ENCODE measurements around the gene RNF26.
A peak's percentile ranks its signal among the peaks of the same experiment; 100 is the strongest.

The RNF26 gene

GRCh38 chr11:119350302-119350701 is 16.0 kb downstream of the RNF26 start:
- Histone ChIP-seq H3K36me3 (ENCODE audit: control insufficient read depth in 2 of 2, insufficient read depth in 2 of 2, low read length in 2 of 2) (no peaks in the 10 kb centered on the region), H3K9ac (ENCODE audit: low read depth in 1 of 2, low read length in 2 of 2) (no peak overlapping the region), H3K27me3 (ENCODE audit: control insufficient read depth in 2 of 2, insufficient read depth in 2 of 2, low read length in 2 of 2) (peaks cover 1 to 3% of the 10 kb centered on the region in 2 donors), H3K27ac (ENCODE audit: low read depth in 2 of 2, low read length in 2 of 2) (no peak overlapping the region), H3K4me3 (ENCODE audit: low read length in 2 of 2) (no peak overlapping the region), H3K9me3 (ENCODE audit: control insufficient read depth in 2 of 2, low read length in 2 of 2) (no peaks in the 10 kb centered on the region), H3K4me1 (ENCODE audit: control insufficient read depth in 2 of 2, insufficient read depth in 2 of 2, low read length in 2 of 2) (no peaks in the 10 kb centered on the region)

GRCh38 chr11:119351232-119351631 is 16.9 kb downstream of the RNF26 start:
- H3K9me3 ChIP-seq (ENCODE audit: control insufficient read depth in 2 of 2, low read length in 2 of 2): no peaks in the 10 kb centered on the region
- H3K4me3 ChIP-seq (ENCODE audit: low read length in 2 of 2): no peak overlapping the region
- peaks cover 3% of the 10 kb centered on the region in 2 donors for H3K27me3 ChIP-seq (ENCODE audit: control insufficient read depth in 2 of 2, insufficient read depth in 2 of 2, low read length in 2 of 2)
- H3K27ac ChIP-seq (ENCODE audit: low read depth in 2 of 2, low read length in 2 of 2): no peak overlapping the region
- H3K4me1 ChIP-seq (ENCODE audit: control insufficient read depth in 2 of 2, insufficient read depth in 2 of 2, low read length in 2 of 2): no peaks in the 10 kb centered on the region
- no peaks in the 10 kb centered on the region for H3K36me3 ChIP-seq (ENCODE audit: control insufficient read depth in 2 of 2, insufficient read depth in 2 of 2, low read length in 2 of 2)
- H3K9ac ChIP-seq (ENCODE audit: low read depth in 1 of 2, low read length in 2 of 2): no peak overlapping the region

GRCh38 chr11:119352857-119353260 is 18.5 kb downstream of the RNF26 start:
- no peak overlapping the region for H3K9ac ChIP-seq (ENCODE audit: low read depth in 1 of 2, low read length in 2 of 2)
- H3K9me3 ChIP-seq (ENCODE audit: control insufficient read depth in 2 of 2, low read length in 2 of 2): no peaks in the 10 kb centered on the region
- H3K27me3 ChIP-seq (ENCODE audit: control insufficient read depth in 2 of 2, insufficient read depth in 2 of 2, low read length in 2 of 2): peaks cover 3 to 4% of the 10 kb centered on the region in 2 donors
- no peak overlapping the region for H3K4me3 ChIP-seq (ENCODE audit: low read length in 2 of 2)
- H3K4me1 ChIP-seq (ENCODE audit: control insufficient read depth in 2 of 2, insufficient read depth in 2 of 2, low read length in 2 of 2): peaks cover 0 to 4% of the 10 kb centered on the region in 2 donors
- no peak overlapping the region for H3K27ac ChIP-seq (ENCODE audit: low read depth in 2 of 2, low read length in 2 of 2)
- peaks cover 0 to under 1% of the 10 kb centered on the region in 2 donors for H3K36me3 ChIP-seq (ENCODE audit: control insufficient read depth in 2 of 2, insufficient read depth in 2 of 2, low read length in 2 of 2)

GRCh38 chr11:119355091-119355843 is 20.9 kb downstream of the RNF26 start:
- Histone ChIP-seq H3K9me3 (ENCODE audit: control insufficient read depth in 2 of 2, low read length in 2 of 2) (no peaks in the 10 kb centered on the region), H3K27ac (ENCODE audit: low read depth in 2 of 2, low read length in 2 of 2) (no peak overlapping the region), H3K4me3 (ENCODE audit: low read length in 2 of 2) (no peak overlapping the region), H3K27me3 (ENCODE audit: control insufficient read depth in 2 of 2, insufficient read depth in 2 of 2, low read length in 2 of 2) (peaks cover 3% of the 10 kb centered on the region in 2 donors), H3K9ac (ENCODE audit: low read depth in 1 of 2, low read length in 2 of 2) (no peak overlapping the region), H3K36me3 (ENCODE audit: control insufficient read depth in 2 of 2, insufficient read depth in 2 of 2, low read length in 2 of 2) (peaks cover 0 to 10% of the 10 kb centered on the region in 2 donors), H3K4me1 (ENCODE audit: control insufficient read depth in 2 of 2, insufficient read depth in 2 of 2, low read length in 2 of 2) (peaks cover 0 to 4% of the 10 kb centered on the region in 2 donors)

- peak overlapping the region; percentile 49 to 77 for H3K9ac ChIP-seq (ENCODE audit: low read depth in 1 of 2, low read length in 2 of 2)
- peak overlapping the region in 1 of 2 donors; percentile 24 for H3K27ac ChIP-seq (ENCODE audit: low read depth in 2 of 2, low read length in 2 of 2)
- H3K4me1 ChIP-seq (ENCODE audit: control insufficient read depth in 2 of 2, insufficient read depth in 2 of 2, low read length in 2 of 2): peaks cover 0 to 11% of the 10 kb centered on the region in 2 donors
- peak overlapping the region; percentile 63 to 72 for H3K4me3 ChIP-seq (ENCODE audit: low read length in 2 of 2)
- H3K9me3 ChIP-seq (ENCODE audit: control insufficient read depth in 2 of 2, low read length in 2 of 2): no peaks in the 10 kb centered on the region
- peaks cover 3% of the 10 kb centered on the region in 2 donors for H3K27me3 ChIP-seq (ENCODE audit: control insufficient read depth in 2 of 2, insufficient read depth in 2 of 2, low read length in 2 of 2)
- H3K36me3 ChIP-seq (ENCODE audit: control insufficient read depth in 2 of 2, insufficient read depth in 2 of 2, low read length in 2 of 2): peaks cover 0 to 10% of the 10 kb centered on the region in 2 donors
These were observed 22.2 kb downstream of the RNF26 start for GRCh38 chr11:119356349-119357031.

GRCh38 chr11:119357074-119357473 is 22.7 kb downstream of the RNF26 start:
- Histone ChIP-seq H3K36me3 (ENCODE audit: control insufficient read depth in 2 of 2, insufficient read depth in 2 of 2, low read length in 2 of 2) (peaks cover 0 to 10% of the 10 kb centered on the region in 2 donors), H3K27me3 (ENCODE audit: control insufficient read depth in 2 of 2, insufficient read depth in 2 of 2, low read length in 2 of 2) (peaks cover 3% of the 10 kb centered on the region in 2 donors), H3K4me1 (ENCODE audit: control insufficient read depth in 2 of 2, insufficient read depth in 2 of 2, low read length in 2 of 2) (peaks cover 0 to 11% of the 10 kb centered on the region in 2 donors), H3K27ac (ENCODE audit: low read depth in 2 of 2, low read length in 2 of 2) (no peak overlapping the region), H3K9me3 (ENCODE audit: control insufficient read depth in 2 of 2, low read length in 2 of 2) (no peaks in the 10 kb centered on the region), H3K9ac (ENCODE audit: low read depth in 1 of 2, low read length in 2 of 2) (peak overlapping the region in 1 of 2 donors; percentile 77), H3K4me3 (ENCODE audit: low read length in 2 of 2) (peak overlapping the region in 1 of 2 donors; percentile 72)

GRCh38 chr11:119359365-119360214 is 25.3 kb downstream of the RNF26 start:
- Histone ChIP-seq H3K36me3 (ENCODE audit: control insufficient read depth in 2 of 2, insufficient read depth in 2 of 2, low read length in 2 of 2) (peaks cover 0 to 10% of the 10 kb centered on the region in 2 donors), H3K4me3 (ENCODE audit: low read length in 2 of 2) (no peak overlapping the region), H3K27ac (ENCODE audit: low read depth in 2 of 2, low read length in 2 of 2) (no peak overlapping the region), H3K4me1 (ENCODE audit: control insufficient read depth in 2 of 2, insufficient read depth in 2 of 2, low read length in 2 of 2) (peaks cover 9 to 17% of the 10 kb centered on the region in 2 donors), H3K9me3 (ENCODE audit: control insufficient read depth in 2 of 2, low read length in 2 of 2) (no peaks in the 10 kb centered on the region), H3K9ac (ENCODE audit: low read depth in 1 of 2, low read length in 2 of 2) (no peak overlapping the region), H3K27me3 (ENCODE audit: control insufficient read depth in 2 of 2, insufficient read depth in 2 of 2, low read length in 2 of 2) (peaks cover 7 to 15% of the 10 kb centered on the region in 2 donors)

- Histone ChIP-seq H3K4me1 (ENCODE audit: control insufficient read depth in 2 of 2, insufficient read depth in 2 of 2, low read length in 2 of 2) (peaks cover 19 to 32% of the 10 kb centered on the region in 2 donors), H3K36me3 (ENCODE audit: control insufficient read depth in 2 of 2, insufficient read depth in 2 of 2, low read length in 2 of 2) (peaks cover 0 to 10% of the 10 kb centered on the region in 2 donors), H3K9ac (ENCODE audit: low read depth in 1 of 2, low read length in 2 of 2) (peak overlapping the region in 1 of 2 donors; percentile 23), H3K27ac (ENCODE audit: low read depth in 2 of 2, low read length in 2 of 2) (no peak overlapping the region), H3K9me3 (ENCODE audit: control insufficient read depth in 2 of 2, low read length in 2 of 2) (no peaks in the 10 kb centered on the region), H3K27me3 (ENCODE audit: control insufficient read depth in 2 of 2, insufficient read depth in 2 of 2, low read length in 2 of 2) (peaks cover 6 to 13% of the 10 kb centered on the region in 2 donors), H3K4me3 (ENCODE audit: low read length in 2 of 2) (no peak overlapping the region)
These were observed 26.9 kb downstream of the RNF26 start for GRCh38 chr11:119361056-119361787.

GRCh38 chr11:119361941-119362725 is 27.8 kb downstream of the RNF26 start:
- H3K9me3 ChIP-seq (ENCODE audit: control insufficient read depth in 2 of 2, low read length in 2 of 2): no peaks in the 10 kb centered on the region
- peak overlapping the region; percentile 9 to 41 for H3K27ac ChIP-seq (ENCODE audit: low read depth in 2 of 2, low read length in 2 of 2)
- peak overlapping the region; percentile 53 to 68 for H3K4me3 ChIP-seq (ENCODE audit: low read length in 2 of 2)
- H3K9ac ChIP-seq (ENCODE audit: low read depth in 1 of 2, low read length in 2 of 2): peak overlapping the region in 1 of 2 donors; percentile 17
- H3K36me3 ChIP-seq (ENCODE audit: control insufficient read depth in 2 of 2, insufficient read depth in 2 of 2, low read length in 2 of 2): peaks cover 0 to 10% of the 10 kb centered on the region in 2 donors
- H3K4me1 ChIP-seq (ENCODE audit: control insufficient read depth in 2 of 2, insufficient read depth in 2 of 2, low read length in 2 of 2): peaks cover 27 to 38% of the 10 kb centered on the region in 2 donors
- peaks cover 6 to 13% of the 10 kb centered on the region in 2 donors for H3K27me3 ChIP-seq (ENCODE audit: control insufficient read depth in 2 of 2, insufficient read depth in 2 of 2, low read length in 2 of 2)
